Upper lobe of left lung (tissue), 4 donors: Measurements from ENCODE around the gene SMYD5.

ENCODE experiments used
- EP300 ChIP-seq, 4 donors: sonication (generic); formaldehyde crosslinking; IDR thresholded peaks; one replicate each; pipeline ENCODE4 v1.5.1; 2017; ENCODE audit warnings: antibody characterized with exemption in 4 of 4, control low read depth in 2 of 4
- TF ChIP-seq, protein P1 (sequence below), 6 experiments: fragments of 450-650 bp in 4 of 6; fragments of 200-600 bp in 2 of 6; sonication (generic) in 2 of 6; IDR thresholded peaks; one replicate each; pipeline ENCODE4 v1.5.1; 2016 to 2019; ENCODE audit warnings: antibody characterized with exemption in 6 of 6

DNA sequence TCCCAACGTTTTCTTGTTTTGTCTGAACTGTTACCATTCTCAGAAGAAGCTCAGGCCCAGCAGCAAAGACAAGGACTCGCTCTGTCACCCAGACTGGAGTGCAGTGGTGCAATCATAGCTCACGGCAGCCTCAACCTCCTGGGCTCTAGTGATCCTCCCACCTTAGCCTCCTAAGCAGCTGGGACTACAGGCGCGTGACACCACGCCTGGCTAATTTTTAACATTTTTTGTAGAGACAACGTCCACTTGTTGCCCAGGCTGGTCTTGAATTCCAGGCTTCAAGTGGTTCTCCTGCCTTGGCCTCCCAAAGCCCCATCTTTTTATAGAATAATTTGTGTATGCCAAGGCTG lies 2.0 kb upstream of the SMYD5 start:
- TF ChIP-seq, protein P1, sequence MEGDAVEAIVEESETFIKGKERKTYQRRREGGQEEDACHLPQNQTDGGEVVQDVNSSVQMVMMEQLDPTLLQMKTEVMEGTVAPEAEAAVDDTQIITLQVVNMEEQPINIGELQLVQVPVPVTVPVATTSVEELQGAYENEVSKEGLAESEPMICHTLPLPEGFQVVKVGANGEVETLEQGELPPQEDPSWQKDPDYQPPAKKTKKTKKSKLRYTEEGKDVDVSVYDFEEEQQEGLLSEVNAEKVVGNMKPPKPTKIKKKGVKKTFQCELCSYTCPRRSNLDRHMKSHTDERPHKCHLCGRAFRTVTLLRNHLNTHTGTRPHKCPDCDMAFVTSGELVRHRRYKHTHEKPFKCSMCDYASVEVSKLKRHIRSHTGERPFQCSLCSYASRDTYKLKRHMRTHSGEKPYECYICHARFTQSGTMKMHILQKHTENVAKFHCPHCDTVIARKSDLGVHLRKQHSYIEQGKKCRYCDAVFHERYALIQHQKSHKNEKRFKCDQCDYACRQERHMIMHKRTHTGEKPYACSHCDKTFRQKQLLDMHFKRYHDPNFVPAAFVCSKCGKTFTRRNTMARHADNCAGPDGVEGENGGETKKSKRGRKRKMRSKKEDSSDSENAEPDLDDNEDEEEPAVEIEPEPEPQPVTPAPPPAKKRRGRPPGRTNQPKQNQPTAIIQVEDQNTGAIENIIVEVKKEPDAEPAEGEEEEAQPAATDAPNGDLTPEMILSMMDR (IDR thresholded peaks at IDR 0.05): no peak
- TF ChIP-seq EP300 (IDR thresholded peaks at IDR 0.05): no peak
